Ishikawa (cell line): Measurements from ENCODE around the gene DNAH3.

Experiments
- EGR1 ChIP-seq: IDR thresholded peaks from 2 replicates; pipeline ENCODE4 v1.6.1; 2012
- FOXM1 ChIP-seq: IDR thresholded peaks from 2 replicates; pipeline ENCODE4 v1.6.1; 2012; ENCODE audit warnings: low read depth, borderline replicate concordance
- MAX ChIP-seq: IDR thresholded peaks from 2 replicates; pipeline ENCODE4 v1.6.1; 2012
- YY1 ChIP-seq: IDR thresholded peaks from 2 replicates; pipeline ENCODE4 v1.6.1; 2012; ENCODE audit warnings: low read depth

GRCh38 chr16:21021316-21021715 lies 129.3 kb downstream of the DNAH3 start:
- TF ChIP-seq YY1 (no peak), MAX (no peak), FOXM1 (no peak), EGR1 (no peak)
